Tibial nerve (tissue), 4 donors: ENCODE measurements around the gene ZBTB26.

Experiments used
- CTCF ChIP-seq, 5 experiments: fragments of 200-600 bp in 3 of 5; fragments of 450-650 bp in 2 of 5; sonication (generic) in 3 of 5; IDR thresholded peaks; one replicate each; pipeline ENCODE4 v1.5.1; 2016 to 2019; ENCODE audit warnings: antibody characterized with exemption in 5 of 5, mild to moderate bottlenecking in 3 of 5, moderate library complexity in 2 of 5
- EP300 ChIP-seq, 2 donors: sonication (generic); formaldehyde crosslinking; IDR thresholded peaks; one replicate each; pipeline ENCODE4 v1.6.1; 2017; ENCODE audit warnings: antibody characterized with exemption in 2 of 2, mild to moderate bottlenecking in 1 of 2
- POLR2A ChIP-seq, 2 donors: fragments of 450-650 bp; IDR thresholded peaks; one replicate each; pipeline ENCODE4 v1.6.1; 2017; ENCODE audit warnings: antibody characterized with exemption in 2 of 2, mild to moderate bottlenecking in 2 of 2, moderate library complexity in 2 of 2

- TF ChIP-seq CTCF (IDR thresholded peaks at IDR 0.05), result no peak
- TF ChIP-seq POLR2A (IDR thresholded peaks at IDR 0.05), result no peak
- no peak for TF ChIP-seq EP300 (IDR thresholded peaks at IDR 0.05)
These were observed 24.6 kb upstream of the ZBTB26 start for GRCh38 chr9:122955961-122956360.
